Endothelial cell (in vitro differentiated cells): ENCODE measurements around the gene TGFB3. TPM values are rescaled to one million over a fixed set of nuclear protein-coding genes. Genes with fewer than 3 reads are reported as not detected.

Experiments used
- DNase-seq: peaks from one replicate; pipeline ENCODE4 v3.0.0; 2021; ENCODE audit warnings: low spot score
- H3K27ac Mint-ChIP-seq: one replicate; pipeline ENCODE4 v1.8.0; 2021; ENCODE audit warnings: mixed read lengths, inconsistent platforms; ENCODE audit not compliant: unreplicated experiment
- H3K27me3 Mint-ChIP-seq: one replicate; pipeline ENCODE4 v1.8.0; 2021; ENCODE audit warnings: mild to moderate bottlenecking, moderate library complexity, mixed read lengths, inconsistent platforms; ENCODE audit not compliant: unreplicated experiment
- H3K36me3 Mint-ChIP-seq: one replicate; pipeline ENCODE4 v1.8.0; 2021; ENCODE audit warnings: mild to moderate bottlenecking, low read depth, mixed read lengths, inconsistent platforms; ENCODE audit not compliant: unreplicated experiment
- H3K4me1 Mint-ChIP-seq: one replicate; pipeline ENCODE4 v1.8.0; 2021; ENCODE audit warnings: mild to moderate bottlenecking, mixed read lengths, inconsistent platforms; ENCODE audit not compliant: unreplicated experiment
- H3K4me3 Mint-ChIP-seq: one replicate; pipeline ENCODE4 v1.8.0; 2021; ENCODE audit warnings: mild to moderate bottlenecking, mixed read lengths, inconsistent platforms; ENCODE audit not compliant: unreplicated experiment
- H3K9me3 Mint-ChIP-seq: one replicate; pipeline ENCODE4 v1.8.0; 2021; ENCODE audit warnings: mixed read lengths, inconsistent platforms; ENCODE audit not compliant: unreplicated experiment
- CTCF ChIP-seq: fragments of 200-600 bp; sonication (generic); IDR thresholded peaks from one replicate; pipeline ENCODE4 v1.5.0; 2021; ENCODE audit warnings: antibody characterized with exemption; ENCODE audit not compliant: unreplicated experiment
- total RNA-seq: library from RNA; stranded (reverse); fragmentation: NEBNext Ultra II Directional; extraction: Animal tissue kit (Norgen Biotek cat#: 25700); gene quantifications from one replicate; pipeline ENCODE4 v1.2.1, GENCODE V29; 2021; ENCODE audit not compliant: unreplicated experiment

TGFB3 gene
- total RNA-seq, 1 donor from 2014 or later, result 1.5 TPM

GRCh38 chr14:75978249-75978731 lies 3.5 kb downstream of the TGFB3 start:
- no peak overlapping the region for H3K4me3 Mint-ChIP-seq
- H3K27me3 Mint-ChIP-seq, result peaks cover 8% of the 10 kb centered on the region
- H3K27ac Mint-ChIP-seq, result no peak overlapping the region
- TF ChIP-seq CTCF, result no peak
- H3K4me1 Mint-ChIP-seq, result peaks cover 19% of the 10 kb centered on the region
- H3K36me3 Mint-ChIP-seq, result no peaks in the 10 kb centered on the region
- no peaks in the 10 kb centered on the region for H3K9me3 Mint-ChIP-seq
- DNase-seq, result no peak

- Mint-ChIP-seq H3K4me3 (no peak overlapping the region), H3K4me1 (peaks cover 26% of the 10 kb centered on the region), H3K27ac (no peak overlapping the region), H3K27me3 (peaks cover 2% of the 10 kb centered on the region), H3K9me3 (no peaks in the 10 kb centered on the region), H3K36me3 (no peaks in the 10 kb centered on the region)
- DNase-seq, result no peak
- TF ChIP-seq CTCF, result no peak
Measured at GRCh38 chr14:75977582-75977943, 4.2 kb downstream of the TGFB3 start.

GRCh38 chr14:75976826-75977581 lies 4.8 kb downstream of the TGFB3 start:
- H3K27ac Mint-ChIP-seq, result no peak overlapping the region
- no peaks in the 10 kb centered on the region for H3K9me3 Mint-ChIP-seq
- H3K36me3 Mint-ChIP-seq, result no peaks in the 10 kb centered on the region
- no peak for TF ChIP-seq CTCF
- peaks cover 2% of the 10 kb centered on the region for H3K27me3 Mint-ChIP-seq
- H3K4me3 Mint-ChIP-seq, result no peak overlapping the region
- DNase-seq, result no peak
- peaks cover 32% of the 10 kb centered on the region for H3K4me1 Mint-ChIP-seq

GRCh38 chr14:75972801-75973421 lies 8.9 kb downstream of the TGFB3 start:
- Mint-ChIP-seq H3K27ac (no peak overlapping the region), H3K4me3 (no peak overlapping the region), H3K9me3 (no peaks in the 10 kb centered on the region), H3K36me3 (no peaks in the 10 kb centered on the region), H3K27me3 (peaks cover 9% of the 10 kb centered on the region), H3K4me1 (peaks cover 20% of the 10 kb centered on the region)
- DNase-seq, result no peak
- no peak for TF ChIP-seq CTCF

- no peak for DNase-seq
- TF ChIP-seq CTCF, result no peak
- H3K4me1 Mint-ChIP-seq, result peaks cover 16% of the 10 kb centered on the region
- no peaks in the 10 kb centered on the region for H3K36me3 Mint-ChIP-seq
- peaks cover 9% of the 10 kb centered on the region for H3K27me3 Mint-ChIP-seq
- H3K4me3 Mint-ChIP-seq, result no peak overlapping the region
- H3K9me3 Mint-ChIP-seq, result no peaks in the 10 kb centered on the region
- H3K27ac Mint-ChIP-seq, result no peak overlapping the region
Measured at GRCh38 chr14:75971509-75971908, 10.3 kb downstream of the TGFB3 start.
